Stimulated activated effector memory CD8-positive, alpha-beta T cell treated with anti-CD3 and anti-CD28 coated beads, Interleukin-12 subunit alpha, Interleukin-12 subunit beta, amount 100 ng/mL, for 72 hours (primary cell): ENCODE data around the gene LMO2.
"Not testable (repeated sequence)": the region's sequence is repeated elsewhere in the genome, so short reads cannot be mapped to it uniquely, and the experiment has no call there.

Source experiments
- ATAC-seq: fragments of 150-1000 bp; cut with Tn5 transposase; 2 replicates; pipeline ENCODE4 v1.10.0; 2021
- DNase-seq, 2 donors: peaks; one replicate each; pipeline ENCODE4 v3.0.0; 2021 to 2022; ENCODE audit warnings: low spot score in 2 of 2
- H3K27ac Mint-ChIP-seq: one replicate; pipeline ENCODE4 v1.8.0; 2022; ENCODE audit warnings: mild to moderate bottlenecking, mixed read lengths
- H3K36me3 Mint-ChIP-seq: one replicate; pipeline ENCODE4 v1.8.0; 2022; ENCODE audit warnings: mild to moderate bottlenecking, mixed read lengths
- H3K4me1 Mint-ChIP-seq: one replicate; pipeline ENCODE4 v1.8.0; 2022; ENCODE audit warnings: mixed read lengths
- H3K4me3 Mint-ChIP-seq: one replicate; pipeline ENCODE4 v1.8.0; 2022; ENCODE audit warnings: mild to moderate bottlenecking, mixed read lengths
- H3K9me3 Mint-ChIP-seq: one replicate; pipeline ENCODE4 v1.8.0; 2022; ENCODE audit warnings: mixed read lengths

LMO2 gene

DNA sequence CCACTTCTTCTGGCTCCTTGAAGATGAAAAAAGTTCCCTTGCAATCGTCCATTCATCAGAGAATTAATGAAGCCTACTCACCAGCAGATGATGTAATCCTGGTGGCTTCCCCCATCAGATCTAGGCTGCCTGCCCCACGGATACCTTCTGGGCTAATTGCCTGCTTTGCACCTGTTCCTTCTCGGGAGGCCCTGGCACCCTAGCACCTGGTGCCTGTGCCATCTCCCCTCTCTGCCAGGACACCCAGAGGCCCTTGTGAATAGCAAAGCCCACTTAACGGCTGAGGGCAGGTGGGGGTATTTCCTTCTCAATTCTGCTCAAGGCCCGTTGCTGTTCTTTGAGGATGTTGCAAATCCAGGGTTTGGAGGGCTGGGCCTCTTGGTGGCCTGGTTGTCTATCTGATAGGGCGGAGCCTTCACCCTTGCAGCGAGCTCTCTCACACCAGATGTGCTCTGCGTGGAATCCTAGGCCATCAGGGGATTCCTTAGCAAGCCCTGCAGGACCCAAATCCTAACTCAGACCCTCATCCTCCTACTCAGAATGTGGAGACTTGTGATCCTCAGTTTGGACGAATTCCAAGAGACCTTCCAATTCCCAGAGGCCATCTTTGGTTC lies at the start of gene LMO2:
Gene LMO2, minus strand, starts transcription at position 363 of the 614 bp plus-strand sequence. CDS start 22,360 bp downstream, outside the sequence.
- no peaks in the 10 kb centered on the region for H3K9me3 Mint-ChIP-seq
- ATAC-seq (no peak), DNase-seq (no peak)
- H3K36me3 Mint-ChIP-seq, result peaks cover 6% of the 10 kb centered on the region
- H3K4me3 Mint-ChIP-seq, result no peak within 1 kb of the TSS
- no peak within 1 kb of the TSS for H3K27ac Mint-ChIP-seq
- H3K4me1 Mint-ChIP-seq, result peaks cover 37% of the 10 kb centered on the region

DNA sequence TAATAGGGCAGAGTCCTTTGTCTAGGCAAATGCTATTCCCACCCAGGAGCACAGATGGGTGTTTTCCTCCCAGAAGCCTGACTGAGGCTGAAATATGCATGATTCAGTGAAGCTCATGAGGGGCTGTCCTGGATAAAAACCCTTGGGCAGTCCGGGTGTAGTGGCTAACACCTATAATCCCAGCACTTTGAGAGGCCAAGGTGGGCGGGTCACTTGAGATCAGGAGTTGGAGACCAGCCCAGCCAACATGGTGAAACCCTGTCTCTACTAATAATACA lies 48.6 kb upstream of the LMO2 start:
- H3K9me3 Mint-ChIP-seq, result no peaks in the 10 kb centered on the region
- ATAC-seq, result no peak

DNA sequence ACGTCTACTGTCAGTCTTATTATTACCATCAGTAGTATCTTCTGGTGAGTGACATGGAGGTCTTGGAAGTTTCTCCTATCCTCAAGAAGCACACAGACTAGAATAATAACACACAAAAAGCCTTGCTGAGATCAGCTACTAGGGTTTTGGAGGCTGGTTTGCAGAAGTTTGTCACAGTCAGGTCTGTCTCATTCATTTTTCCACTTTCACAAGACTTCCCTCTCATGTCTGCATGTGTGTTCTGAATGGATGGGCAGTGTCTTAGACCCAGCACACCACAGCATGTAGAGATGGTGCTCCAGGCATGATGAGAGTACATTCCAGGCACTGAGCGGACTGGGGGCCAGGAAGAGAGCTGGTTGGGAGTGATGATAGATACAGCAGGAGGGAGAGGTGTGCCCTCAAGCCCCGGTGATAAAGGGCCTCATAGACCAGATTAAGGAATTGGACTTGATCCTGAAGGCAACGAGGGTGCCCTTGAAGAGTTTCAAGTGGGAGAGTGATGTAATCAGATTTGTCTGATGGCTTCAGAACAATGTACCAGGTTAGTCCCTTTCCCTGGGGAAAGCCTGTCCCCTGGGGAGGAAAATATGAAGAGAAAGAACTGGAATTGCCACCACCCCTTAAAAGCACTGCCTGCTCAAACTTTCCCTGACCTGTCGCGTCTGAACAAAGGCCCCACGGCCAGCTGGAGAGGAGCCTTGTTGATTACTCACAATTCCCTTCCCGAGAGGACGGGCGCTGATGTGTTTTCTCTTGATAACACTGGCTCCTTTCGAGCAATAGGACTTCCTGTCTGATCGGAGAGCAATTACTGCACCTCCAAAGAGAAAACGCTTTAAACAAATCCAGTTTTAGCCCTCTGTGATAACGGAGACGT lies 45.1 kb upstream of the LMO2 start:
- no peaks in the 10 kb centered on the region for H3K36me3 Mint-ChIP-seq
- peaks cover 19% of the 10 kb centered on the region for H3K4me1 Mint-ChIP-seq
- no peak for ATAC-seq
- no peak for DNase-seq
- H3K27ac Mint-ChIP-seq, result no peak overlapping the region
- H3K9me3 Mint-ChIP-seq, result peaks cover 4% of the 10 kb centered on the region
- no peak overlapping the region for H3K4me3 Mint-ChIP-seq

More for the DNA sequence above, 48.6 kb upstream of the LMO2 start:
- no peak overlapping the region for H3K4me3 Mint-ChIP-seq
- no peak overlapping the region for H3K27ac Mint-ChIP-seq
- H3K36me3 Mint-ChIP-seq, result no peaks in the 10 kb centered on the region
- DNase-seq, result no peak
- H3K4me1 Mint-ChIP-seq, result no peaks in the 10 kb centered on the region

DNA sequence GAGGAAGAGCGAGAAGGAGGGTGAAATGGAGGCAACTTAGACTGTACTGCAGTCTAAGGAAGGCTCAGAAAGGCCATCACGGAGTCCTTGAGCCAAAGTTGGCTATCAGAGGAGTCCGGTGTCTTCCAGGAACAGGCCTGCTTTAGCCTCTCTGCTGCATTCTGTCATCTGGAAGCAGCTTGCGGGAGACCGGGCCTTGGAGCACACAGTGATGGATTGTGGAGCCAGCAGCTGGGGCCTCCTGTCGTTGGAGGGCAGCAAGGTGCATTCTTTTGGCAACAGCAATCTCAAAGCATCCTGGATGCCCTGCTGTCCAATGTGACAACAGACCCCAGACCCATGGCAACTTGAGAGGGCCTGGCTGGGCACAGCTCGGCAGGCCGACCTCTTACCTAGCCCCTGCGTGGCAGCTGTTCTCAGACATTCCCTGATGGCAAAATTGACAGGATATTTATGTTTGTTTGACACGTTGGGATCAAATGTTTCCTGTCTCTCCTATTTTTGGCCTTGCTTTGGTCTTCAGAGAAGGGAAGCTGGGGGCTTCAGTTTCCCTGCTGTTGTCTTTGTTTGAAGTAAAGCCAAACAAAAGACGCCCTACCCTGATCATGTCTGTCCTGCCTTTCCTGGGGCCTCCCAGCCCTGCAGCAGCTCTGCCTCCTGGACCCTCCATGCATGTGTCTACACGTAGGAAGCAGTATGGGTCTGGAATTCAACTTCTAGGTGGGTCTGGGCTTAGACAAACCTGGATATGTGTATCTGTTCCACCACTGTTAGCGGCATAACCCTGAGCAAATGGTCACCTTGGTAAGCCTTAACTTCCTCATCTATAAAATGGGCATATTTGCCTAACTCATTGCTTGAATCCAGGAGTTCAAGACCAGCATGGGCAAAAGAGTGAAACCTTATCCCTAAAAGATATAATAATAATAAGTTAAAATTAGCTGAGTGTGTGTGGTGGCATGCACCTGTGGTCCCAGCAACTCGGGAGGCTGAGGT lies 43.9 kb upstream of the LMO2 start:
- Mint-ChIP-seq H3K9me3 (peaks cover 8% of the 10 kb centered on the region), H3K27ac (no peak overlapping the region), H3K36me3 (no peaks in the 10 kb centered on the region), H3K4me1 (peaks cover 19% of the 10 kb centered on the region), H3K4me3 (no peak overlapping the region)
- ATAC-seq (no peak), DNase-seq (no peak)

DNA sequence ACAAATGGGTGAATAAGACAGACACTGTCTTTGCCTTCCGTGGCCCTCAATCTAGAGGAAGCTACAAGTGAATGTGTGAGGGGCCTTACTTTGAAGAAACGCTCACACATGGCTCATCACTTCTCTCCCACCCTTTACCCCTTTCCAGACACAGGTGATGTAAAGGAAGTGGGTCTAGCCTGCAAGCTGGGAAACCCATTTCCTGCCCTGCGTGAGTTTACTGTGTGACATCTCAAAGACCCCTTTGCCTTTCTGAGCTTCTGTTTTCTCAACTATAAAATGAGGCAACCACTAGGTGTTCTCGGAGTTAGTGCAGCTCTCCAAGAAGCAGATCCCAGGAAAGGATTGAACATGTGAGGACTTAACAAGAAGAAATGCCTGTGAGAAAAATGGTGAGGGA lies 43.1 kb upstream of the LMO2 start:
- Mint-ChIP-seq H3K9me3 (peaks cover 8% of the 10 kb centered on the region), H3K4me3 (no peak overlapping the region), H3K36me3 (no peaks in the 10 kb centered on the region), H3K27ac (no peak overlapping the region), H3K4me1 (peaks cover 22% of the 10 kb centered on the region)
- no peak for ATAC-seq
- DNase-seq, result no peak

DNA sequence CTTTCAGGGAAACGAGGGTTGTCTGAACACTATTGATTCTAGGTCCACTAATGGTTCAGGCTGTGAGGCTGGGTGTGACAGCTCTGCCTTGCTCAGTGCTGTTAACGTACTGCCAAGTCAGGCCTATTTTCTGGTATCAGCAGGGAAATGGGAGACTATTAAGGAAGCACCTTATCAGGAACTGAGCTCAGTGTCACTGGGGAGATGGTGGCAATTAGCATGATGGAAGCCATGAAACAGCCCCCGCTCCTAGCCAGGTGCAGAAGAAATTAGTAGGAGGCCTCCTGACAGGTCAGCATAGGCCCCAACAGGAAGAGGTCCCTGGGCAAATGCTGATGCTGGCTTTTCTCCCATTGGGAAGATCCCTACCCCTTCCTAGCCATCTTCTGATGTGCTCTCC lies 42.6 kb upstream of the LMO2 start:
- no peak for ATAC-seq
- Mint-ChIP-seq H3K4me1 (peaks cover 25% of the 10 kb centered on the region), H3K36me3 (no peaks in the 10 kb centered on the region), H3K9me3 (peaks cover 8% of the 10 kb centered on the region), H3K27ac (no peak overlapping the region), H3K4me3 (no peak overlapping the region)
- no peak for DNase-seq

DNA sequence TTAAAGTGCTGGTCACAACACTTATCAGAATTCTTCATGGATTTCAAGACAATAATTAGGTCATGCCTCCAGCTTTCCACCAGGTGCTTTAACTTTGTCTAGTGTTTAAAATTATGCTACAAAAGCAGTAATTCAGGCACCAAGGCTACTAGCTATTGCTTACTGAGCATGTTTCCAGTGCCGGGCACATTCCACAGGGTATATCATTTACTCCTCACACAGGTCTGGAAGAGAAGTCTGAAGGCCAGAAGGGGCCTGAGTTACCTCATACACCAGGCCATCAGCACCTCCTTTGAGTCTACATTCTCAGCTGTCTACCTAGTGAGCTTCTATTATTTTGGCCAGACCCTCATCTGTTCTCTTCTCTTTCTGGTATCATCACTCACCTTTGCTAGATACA lies 41.7 kb upstream of the LMO2 start:
- Mint-ChIP-seq H3K36me3 (no peaks in the 10 kb centered on the region), H3K4me1 (peaks cover 25% of the 10 kb centered on the region), H3K4me3 (no peak overlapping the region), H3K9me3 (peaks cover 8% of the 10 kb centered on the region), H3K27ac (no peak overlapping the region)
- ATAC-seq (no peak), DNase-seq (no peak)

DNA sequence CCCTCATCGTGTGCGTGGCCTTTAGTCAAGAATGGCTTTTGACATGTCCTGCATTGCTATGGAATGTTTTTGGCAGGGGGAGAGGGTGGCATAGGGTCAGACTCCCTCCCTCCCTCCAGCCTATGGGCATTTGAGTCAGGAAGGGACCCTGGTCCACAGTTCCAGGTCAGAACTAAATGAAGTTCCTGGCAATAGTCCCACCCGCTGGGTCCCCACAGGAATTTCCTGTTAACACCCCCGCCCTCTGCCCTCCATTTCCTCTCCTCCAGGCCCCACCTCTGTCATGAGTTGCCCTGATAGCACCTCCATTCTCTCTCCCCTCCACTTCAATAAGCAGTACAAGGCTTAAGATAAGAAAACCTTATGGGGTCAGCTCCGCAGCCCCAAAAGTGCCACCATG lies 40.8 kb upstream of the LMO2 start:
- Mint-ChIP-seq H3K9me3 (peaks cover 8% of the 10 kb centered on the region), H3K27ac (no peak overlapping the region), H3K4me3 (no peak overlapping the region), H3K36me3 (no peaks in the 10 kb centered on the region), H3K4me1 (peaks cover 25% of the 10 kb centered on the region)
- ATAC-seq, result no peak
- no peak for DNase-seq

DNA sequence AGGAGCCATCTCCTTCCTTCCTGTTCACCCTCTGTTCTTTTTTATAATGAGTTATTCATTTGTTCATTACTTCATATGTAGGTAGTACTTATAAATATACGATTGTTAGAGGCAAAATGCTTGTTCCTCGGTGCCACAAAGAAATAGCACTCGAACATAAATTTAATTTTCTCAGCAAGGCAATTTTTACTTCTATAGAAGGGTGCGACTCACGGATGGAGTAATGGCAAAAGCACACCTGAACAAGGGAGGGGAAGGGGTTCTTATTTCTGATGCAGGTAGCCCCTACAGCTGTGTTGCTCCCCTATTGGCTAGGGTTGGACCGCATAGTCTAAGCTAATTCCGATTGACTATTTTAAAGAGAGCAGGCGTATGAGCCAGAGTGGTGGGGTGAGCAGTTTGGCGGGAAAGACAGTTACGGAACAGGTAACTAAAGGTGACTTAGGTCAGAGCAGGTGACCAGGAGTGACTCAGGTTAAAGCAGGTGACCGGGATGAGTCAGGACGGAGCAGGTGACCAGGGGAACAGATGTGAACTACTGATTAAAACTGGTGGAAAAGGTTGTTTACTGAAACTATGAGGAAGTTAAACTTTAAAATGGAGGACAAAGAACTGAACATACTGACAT lies 40.0 kb upstream of the LMO2 start:
- H3K4me1 Mint-ChIP-seq, result peaks cover 25% of the 10 kb centered on the region
- H3K36me3 Mint-ChIP-seq, DNase-seq, H3K4me3 Mint-ChIP-seq, H3K27ac Mint-ChIP-seq, ATAC-seq, H3K9me3 Mint-ChIP-seq: not testable (repeated sequence)

DNA sequence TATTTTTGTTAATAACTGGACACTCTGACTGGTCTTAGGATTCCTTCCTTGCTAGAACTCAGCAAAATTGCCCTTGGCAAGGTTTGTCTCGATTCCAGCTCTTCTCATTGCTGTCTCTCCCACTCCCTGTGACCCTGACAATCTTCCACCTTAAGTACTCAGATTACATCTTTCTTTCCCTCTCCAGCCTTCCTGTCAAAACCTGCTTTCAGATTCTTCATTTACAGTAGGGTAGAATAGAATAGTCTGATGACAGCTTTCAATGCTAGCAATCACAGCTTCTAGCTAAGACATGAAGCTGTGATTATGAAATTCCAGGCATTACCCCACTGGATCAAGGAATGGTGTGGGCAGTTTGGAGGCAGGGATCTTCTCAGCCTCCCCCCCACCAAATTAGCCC lies 39.2 kb upstream of the LMO2 start:
- peaks cover 8% of the 10 kb centered on the region for H3K9me3 Mint-ChIP-seq
- H3K27ac Mint-ChIP-seq, result no peak overlapping the region

DNA sequence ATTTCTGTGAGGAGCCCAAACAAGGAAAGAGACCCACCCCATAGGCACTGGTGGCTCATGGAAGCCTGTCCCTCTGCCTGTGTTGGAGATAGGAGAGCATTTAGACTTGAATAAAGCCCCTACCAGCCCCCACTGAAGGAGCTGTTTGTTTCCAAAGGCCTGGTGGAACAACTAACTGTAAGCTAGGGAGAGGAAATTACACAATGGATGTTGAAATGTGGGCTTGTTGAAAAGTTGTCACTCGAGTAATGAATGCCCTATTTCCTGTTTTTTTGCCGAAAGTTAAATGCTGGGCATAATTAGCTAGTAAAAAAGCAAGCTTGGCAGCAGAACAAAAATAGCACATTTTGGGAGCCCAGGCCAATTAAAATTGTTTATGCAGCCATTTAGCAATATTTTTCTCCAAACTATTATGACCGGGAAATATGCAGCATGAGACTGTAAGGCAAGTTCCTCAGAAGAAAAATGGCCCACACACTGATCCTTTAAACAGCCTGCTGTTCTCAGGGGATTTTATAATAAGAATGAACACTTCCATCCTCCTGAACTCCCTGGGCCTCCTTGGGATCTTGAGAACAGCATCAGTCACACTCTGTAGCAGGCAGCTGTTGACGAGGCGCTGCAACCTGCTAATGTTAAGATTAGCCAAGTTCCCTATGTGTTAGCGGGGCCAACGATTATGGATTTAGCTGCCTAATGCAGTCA lies 38.6 kb upstream of the LMO2 start:
- H3K36me3 Mint-ChIP-seq, result no peaks in the 10 kb centered on the region
- peaks cover 8% of the 10 kb centered on the region for H3K9me3 Mint-ChIP-seq
- DNase-seq (no peak), ATAC-seq (no peak)
- H3K27ac Mint-ChIP-seq, result no peak overlapping the region
- no peak overlapping the region for H3K4me3 Mint-ChIP-seq
- H3K4me1 Mint-ChIP-seq, result peaks cover 25% of the 10 kb centered on the region

More for the DNA sequence above, 39.2 kb upstream of the LMO2 start:
- no peaks in the 10 kb centered on the region for H3K36me3 Mint-ChIP-seq
- no peak for ATAC-seq
- no peak overlapping the region for H3K4me3 Mint-ChIP-seq
- H3K4me1 Mint-ChIP-seq, result peaks cover 25% of the 10 kb centered on the region
- DNase-seq, result no peak

DNA sequence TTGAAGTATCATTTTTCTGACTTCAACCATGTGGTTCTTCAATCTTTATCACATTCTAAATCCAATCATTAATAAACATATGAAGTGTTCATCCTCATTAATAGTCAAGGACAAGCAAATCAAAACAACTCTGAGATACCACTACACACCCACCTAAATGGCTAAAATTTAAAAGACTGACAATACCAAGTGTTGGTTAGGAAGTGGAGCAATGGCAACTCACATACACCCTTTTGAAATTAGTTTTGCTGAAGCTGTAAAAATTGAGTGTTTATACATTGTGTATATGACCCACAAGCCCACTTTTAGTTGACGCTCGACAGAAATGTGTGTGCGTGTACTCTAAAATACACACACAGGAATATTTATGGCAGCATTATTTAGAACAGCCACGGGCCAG lies 36.7 kb upstream of the LMO2 start:
- DNase-seq (no peak), ATAC-seq (no peak)
- Mint-ChIP-seq H3K9me3 (peaks cover 8% of the 10 kb centered on the region), H3K36me3 (no peaks in the 10 kb centered on the region), H3K4me1 (peaks cover 20% of the 10 kb centered on the region), H3K4me3 (no peak overlapping the region), H3K27ac (no peak overlapping the region)

DNA sequence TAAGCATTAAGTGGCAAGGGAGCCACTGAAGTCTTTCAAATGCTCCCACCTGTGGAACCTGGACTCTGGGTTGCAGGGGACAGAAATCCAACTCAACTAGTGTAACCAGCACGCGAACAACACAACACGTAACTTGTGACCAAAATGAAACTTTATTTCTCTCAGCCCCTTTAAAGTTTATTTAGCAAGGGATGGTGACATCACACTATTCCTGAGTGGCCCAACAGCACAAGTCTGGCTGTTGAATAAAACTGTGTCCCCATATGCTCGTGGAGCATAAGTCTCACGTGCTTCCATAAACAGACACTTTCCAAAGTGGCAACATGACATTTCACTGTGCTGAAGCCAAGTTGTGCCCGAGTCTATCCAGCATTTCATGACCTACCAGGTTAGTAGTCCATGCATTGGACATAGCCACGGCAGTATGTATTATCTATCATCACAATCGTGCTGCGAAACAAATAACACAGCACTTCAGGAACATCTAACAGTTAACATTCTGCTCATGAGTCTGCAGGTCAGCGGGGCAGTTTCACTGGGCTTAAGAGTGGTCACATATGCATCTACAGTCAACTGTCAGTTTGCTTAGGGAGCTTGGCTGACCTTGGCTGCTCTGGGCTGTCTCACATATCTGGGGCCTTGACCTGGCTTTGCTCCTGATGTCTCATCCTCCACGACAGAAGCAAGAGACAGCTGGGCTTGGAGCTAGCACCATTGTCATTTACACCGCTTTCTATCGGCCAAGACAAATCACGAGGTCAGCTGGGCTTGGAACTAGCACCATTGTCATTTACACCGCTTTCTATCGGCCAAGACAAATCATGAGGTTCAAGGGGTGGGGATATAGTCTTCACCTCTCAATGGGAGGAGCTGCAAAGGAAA lies 35.0 kb upstream of the LMO2 start:
- ATAC-seq (no peak), DNase-seq (no peak)
- peaks cover 3% of the 10 kb centered on the region for H3K9me3 Mint-ChIP-seq
- peaks cover 6% of the 10 kb centered on the region for H3K4me1 Mint-ChIP-seq
- no peaks in the 10 kb centered on the region for H3K36me3 Mint-ChIP-seq
- H3K4me3 Mint-ChIP-seq, result no peak overlapping the region
- H3K27ac Mint-ChIP-seq, result no peak overlapping the region

DNA sequence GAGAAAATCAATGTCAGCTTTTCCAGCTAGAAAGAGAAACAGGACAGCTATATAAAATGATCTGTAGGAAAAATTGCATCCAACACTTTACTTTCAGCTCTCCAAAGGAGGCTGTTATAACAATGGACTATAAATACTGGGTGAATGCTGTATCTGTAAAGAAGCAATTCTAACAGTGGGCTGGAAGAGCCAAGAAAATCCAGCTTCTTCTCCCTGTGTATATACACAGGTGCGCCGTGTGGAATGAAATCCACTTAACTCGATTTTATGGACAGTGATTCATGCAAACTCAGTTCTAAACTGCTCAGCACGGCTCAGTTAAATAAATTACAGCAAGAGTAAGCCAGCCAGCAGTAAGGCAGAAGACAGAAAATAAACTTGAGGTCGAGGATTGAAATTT lies 32.5 kb upstream of the LMO2 start:
- Mint-ChIP-seq H3K4me3 (no peak overlapping the region), H3K4me1 (peaks cover 12% of the 10 kb centered on the region), H3K36me3 (no peaks in the 10 kb centered on the region), H3K27ac (no peak overlapping the region), H3K9me3 (no peaks in the 10 kb centered on the region)
- ATAC-seq, result no peak
- no peak for DNase-seq
